Brain microvascular endothelial cell (primary cell): ENCODE measurements around the gene IGHMBP2.
"Not testable (repeated sequence)": the region's sequence is repeated elsewhere in the genome, so short reads cannot be mapped to it uniquely, and the experiment has no call there.

Experiments
- DNase-seq: peaks from one replicate; pipeline ENCODE4 v3.0.0-alpha.2; 2020
- H3K27ac ChIP-seq: fragments of 250-450 bp; sonication (Bioruptor Pico); 2 replicates; pipeline ENCODE4 v1.5.1; 2020; ENCODE audit warnings: mild to moderate bottlenecking, moderate library complexity
- H3K27me3 ChIP-seq: fragments of 250-450 bp; sonication (Bioruptor Pico); replicated peaks from 2 replicates; pipeline ENCODE4 v1.5.1; 2020; ENCODE audit warnings: mild to moderate bottlenecking
- H3K36me3 ChIP-seq: fragments of 250-450 bp; sonication (Bioruptor Pico); replicated peaks from 2 replicates; pipeline ENCODE4 v1.5.1; 2020; ENCODE audit warnings: mild to moderate bottlenecking
- H3K4me3 ChIP-seq: 2 replicates; pipeline ENCODE4 v1.5.1; 2011; ENCODE audit warnings: low read depth, mild to moderate bottlenecking, control low read depth, low read length, moderate library complexity
- CTCF ChIP-seq: IDR thresholded peaks from 2 replicates; pipeline ENCODE4 v1.5.1; 2011; ENCODE audit warnings: low read depth, mild to moderate bottlenecking, moderate library complexity, low read length, control low read depth, inconsistent platforms; ENCODE audit errors: missing control alignments
- in situ Hi-C: cut with HindIII; loops from 2 replicates; pipeline ENCODE4 v1.10.0; 2017; ENCODE audit warnings: low sequenced_read_pairs, low pct_ligation_motif_present

Gene IGHMBP2

GRCh38 chr11:68881320-68881719 lies 22.4 kb upstream of the IGHMBP2 start:
- TF ChIP-seq CTCF = no peak
- DNase-seq = no peak
- no peak overlapping the region for H3K4me3 ChIP-seq
- H3K36me3 ChIP-seq = no peaks in the 10 kb centered on the region
- no peaks in the 10 kb centered on the region for H3K27me3 ChIP-seq
- in situ Hi-C loops = no loop called here
- no peak overlapping the region for H3K27ac ChIP-seq

- H3K27me3 ChIP-seq = no peaks in the 10 kb centered on the region
- no peak for DNase-seq
- no peak overlapping the region for H3K4me3 ChIP-seq
- in situ Hi-C loops = no loop called here
- H3K36me3 ChIP-seq = no peaks in the 10 kb centered on the region
- no peak for TF ChIP-seq CTCF
- no peak overlapping the region for H3K27ac ChIP-seq
These were observed 21.3 kb upstream of the IGHMBP2 start for GRCh38 chr11:68882391-68882790.

- in situ Hi-C loops, DNase-seq: not testable (repeated sequence)
These were observed 18.9 kb upstream of the IGHMBP2 start for GRCh38 chr11:68884827-68885226.

GRCh38 chr11:68889948-68890446 lies 13.7 kb upstream of the IGHMBP2 start:
- peak overlapping the region; percentile 59 for H3K27ac ChIP-seq
- DNase-seq = peak; percentile 77
- no peak overlapping the region for H3K4me3 ChIP-seq
- no peaks in the 10 kb centered on the region for H3K27me3 ChIP-seq
- H3K36me3 ChIP-seq = peaks cover 20% of the 10 kb centered on the region
- in situ Hi-C loops = no loop called here
- peak; percentile 83 for TF ChIP-seq CTCF

More at GRCh38 chr11:68884827-68885226, 18.9 kb upstream of the IGHMBP2 start:
- not testable (repeated sequence) for H3K27me3 ChIP-seq, H3K27ac ChIP-seq, H3K4me3 ChIP-seq, H3K36me3 ChIP-seq

GRCh38 chr11:68890490-68891231 lies 13.0 kb upstream of the IGHMBP2 start:
- TF ChIP-seq CTCF = no peak
- Histone ChIP-seq H3K27ac (peak overlapping the region; percentile 59), H3K27me3 (no peaks in the 10 kb centered on the region), H3K4me3 (no peak overlapping the region), H3K36me3 (peaks cover 25% of the 10 kb centered on the region)
- in situ Hi-C loops = no loop called here
- DNase-seq = peak; percentile 94

GRCh38 chr11:68891351-68891948 lies 12.2 kb upstream of the IGHMBP2 start:
- H3K4me3 ChIP-seq = no peak overlapping the region
- H3K36me3 ChIP-seq = peaks cover 33% of the 10 kb centered on the region
- no peak for DNase-seq
- H3K27ac ChIP-seq = peak overlapping the region; percentile 29
- no peak for TF ChIP-seq CTCF
- in situ Hi-C loops = no loop called here
- H3K27me3 ChIP-seq = no peaks in the 10 kb centered on the region
